Ovary (tissue), 9 donors: ENCODE results near the gene VILL. TPM values are rescaled to one million over a fixed set of nuclear protein-coding genes. Genes with fewer than 3 reads are reported as not detected.
"Not testable (repeated sequence)": the region's sequence is repeated elsewhere in the genome, so short reads cannot be mapped to it uniquely, and the experiment has no call there.

Source experiments
- DNase-seq, 5 donors: peaks; one replicate each; pipeline ENCODE4 v3.0.0-alpha.2; 2019 to 2020
- H3K27ac ChIP-seq, 2 donors: fragments of 200-600 bp; one replicate each; pipeline versions ENCODE4 v1.5.1 to v1.8.0; 2019 to 2022
- H3K27me3 ChIP-seq: fragments of 200-600 bp; one replicate; pipeline ENCODE4 v1.8.0; 2022
- H3K36me3 ChIP-seq: fragments of 200-600 bp; sonication (generic); one replicate; pipeline ENCODE4 v1.5.1; 2019
- H3K4me1 ChIP-seq: one replicate; pipeline ENCODE4 v1.8.1; 2013; ENCODE audit warnings: mild to moderate bottlenecking, moderate library complexity; ENCODE audit not compliant: insufficient read depth
- H3K4me3 ChIP-seq: fragments of 200-600 bp; sonication (generic); one replicate; pipeline ENCODE4 v1.5.1; 2017
- H3K9me3 ChIP-seq, 2 donors: fragments of 200-600 bp in 1 of 2; sonication (generic) in 1 of 2; one replicate each; pipeline versions ENCODE4 v1.5.1 to v1.8.1; 2013 to 2019; ENCODE audit warnings: mild to moderate bottlenecking in 1 of 2, moderate library complexity in 1 of 2
- CTCF ChIP-seq, 3 donors: fragments of 450-650 bp in 2 of 3; fragments of 200-600 bp in 1 of 3; IDR thresholded peaks; one replicate each; pipeline versions ENCODE4 v1.5.1 to v1.8.0; 2016 to 2022; ENCODE audit warnings: antibody characterized with exemption in 3 of 3, mild to moderate bottlenecking in 1 of 3
- EP300 ChIP-seq: sonication (generic); formaldehyde crosslinking; IDR thresholded peaks from one replicate; pipeline ENCODE4 v1.6.1; 2017; ENCODE audit warnings: antibody characterized with exemption
- POLR2A ChIP-seq: fragments of 450-650 bp; IDR thresholded peaks from one replicate; pipeline ENCODE4 v1.6.1; 2017; ENCODE audit warnings: antibody characterized with exemption, mild to moderate bottlenecking, moderate library complexity
- WGBS, 3 donors: extraction: QIAGEN DNeasy Blood & Tissue Kit in 1 of 3; methylation state at CpG; one replicate each; pipeline versions ENCODE4 v1.1.5 to v1.1.7; 2013 to 2017; 5-methylcytosine and 5-hydroxymethylcytosine counted together
- intact Hi-C, 4 donors: fragments of 100-400 bp; cut with DNase I; formaldehyde crosslinking; loops; one replicate each; pipeline versions ENCODE4 v1.11.0 to v1.15.1; 2022 to 2023
- polyA plus RNA-seq, 2 donors: library from polyadenylated mRNA; stranded (reverse); fragments of 200-250 nt in 1 of 2; fragments of 350-450 nt in 1 of 2; fragmentation: Illumina TruSeq in 1 of 2; extraction: RNeasy Lipid Tissue Mini Kit (QIAGEN cat#74804) in 1 of 2; gene quantifications; one replicate each; pipeline ENCODE4 v1.2.3, GENCODE V29; 2013 to 2014
- total RNA-seq, 7 donors: library from RNA; depleted of rRNA in 2 of 7; stranded (reverse); fragments of >200 nt in 2 of 7; fragmentation: NEBNext Ultra II Directional in 3 of 7; extraction: Animal tissue kit (Norgen Biotek cat#: 25700) in 3 of 7; gene quantifications; one replicate each; pipeline versions ENCODE4 v1.1.0 to v1.2.4, GENCODE V29; 2016 to 2023
- donor health status: DM: no; HTN: no; CAD: no; lungs with moderate emphysema.
- donor health status: DM: no; HTN: no; CAD: no.
- donor health status: Bipolar disorder and iron deficiency.
- donor health status: DM: yes; HTN: yes; CAD: no.
- donor health status: DM: no; HTN: no; CAD: no.
- donor health status: DM: yes; HTN: yes; CAD: no.

Gene VILL
- total and polyA plus RNA-seq, 9 donors, result 4.8 to 13.2 (median 8.8) TPM

- Histone ChIP-seq H3K27ac (peak overlapping the region; percentile 76 to 94), H3K36me3 (no peaks in the 10 kb centered on the region), H3K4me1 (peaks cover 8% of the 10 kb centered on the region), H3K27me3 (no peaks in the 10 kb centered on the region), H3K9me3 (no peaks in the 10 kb centered on the region), H3K4me3 (peak overlapping the region; percentile 65)
- intact Hi-C loops, result no loop called here
- DNase-seq, result peak in 2 of 5 donors; percentile 40 to 51
- 26 to 36% (median 34%) methylated on average over 8 of the region's 8 CpGs for WGBS, 3 donors
- TF ChIP-seq POLR2A (no peak), CTCF (IDR thresholded peaks at IDR 0.05) (peak in 1 of 3 donors; percentile 1)
These were observed 39.8 kb downstream of the VILL start for GRCh38 chr3:38030126-38031021.

GRCh38 chr3:38031022-38031994, 40.7 kb downstream of the VILL start:
- peak in 3 of 5 donors; percentile 37 to 54 (median 38) for DNase-seq
- TF ChIP-seq CTCF (IDR thresholded peaks at IDR 0.05), result no peak
- no peak for TF ChIP-seq EP300
- no peak for TF ChIP-seq POLR2A
- no peaks in the 10 kb centered on the region for H3K27me3 ChIP-seq
- intact Hi-C loops, result no loop called here
- WGBS, 3 donors, result 47 to 51% (median 48%) methylated on average over 9 of the region's 9 CpGs
- H3K27ac ChIP-seq, result peak overlapping the region in 1 of 2 donors; percentile 94
- no peak overlapping the region for H3K4me3 ChIP-seq
- H3K36me3 ChIP-seq, result no peaks in the 10 kb centered on the region
- H3K4me1 ChIP-seq, result peaks cover 8% of the 10 kb centered on the region
- no peaks in the 10 kb centered on the region for H3K9me3 ChIP-seq

- H3K4me1 ChIP-seq, result peaks cover 8% of the 10 kb centered on the region
- no peaks in the 10 kb centered on the region for H3K36me3 ChIP-seq
- DNase-seq, result no peak
- 90 to 95% (median 94%) methylated on average over 1 of the region's 1 CpG for WGBS, 3 donors
- TF ChIP-seq EP300 (no peak), CTCF (IDR thresholded peaks at IDR 0.05) (no peak), POLR2A (no peak)
- no peak overlapping the region for H3K27ac ChIP-seq
- no peak overlapping the region for H3K4me3 ChIP-seq
- H3K9me3 ChIP-seq, result no peaks in the 10 kb centered on the region
- intact Hi-C loops, result no loop called here
- H3K27me3 ChIP-seq, result no peaks in the 10 kb centered on the region
These were observed 41.8 kb downstream of the VILL start for GRCh38 chr3:38032328-38032865.

- intact Hi-C loops, DNase-seq: not testable (repeated sequence)
- 78 to 84% (median 81%) methylated on average over 6 to 7 of the region's 7 CpGs for WGBS, 3 donors
These were observed 43.0 kb downstream of the VILL start for GRCh38 chr3:38033586-38033985.

GRCh38 chr3:38034335-38034734, 43.7 kb downstream of the VILL start:
- intact Hi-C loops, H3K27me3 ChIP-seq, DNase-seq, H3K36me3 ChIP-seq, H3K4me3 ChIP-seq, H3K27ac ChIP-seq, H3K9me3 ChIP-seq, H3K4me1 ChIP-seq: not testable (repeated sequence)
- 87 to 88% (median 87%) methylated on average over 9 of the region's 9 CpGs for WGBS, 3 donors

More at GRCh38 chr3:38033586-38033985, 43.0 kb downstream of the VILL start:
- H3K4me1 ChIP-seq, H3K27me3 ChIP-seq, H3K36me3 ChIP-seq, H3K27ac ChIP-seq, H3K4me3 ChIP-seq, H3K9me3 ChIP-seq: not testable (repeated sequence)
